ENCODE results near the gene CLEC19A. TPM values are rescaled to one million over a fixed set of nuclear protein-coding genes. Genes with fewer than 3 reads are reported as not detected.

CLEC19A gene
- total and polyA plus RNA-seq, 2 experiments from 2014 or later = not detected

DNA sequence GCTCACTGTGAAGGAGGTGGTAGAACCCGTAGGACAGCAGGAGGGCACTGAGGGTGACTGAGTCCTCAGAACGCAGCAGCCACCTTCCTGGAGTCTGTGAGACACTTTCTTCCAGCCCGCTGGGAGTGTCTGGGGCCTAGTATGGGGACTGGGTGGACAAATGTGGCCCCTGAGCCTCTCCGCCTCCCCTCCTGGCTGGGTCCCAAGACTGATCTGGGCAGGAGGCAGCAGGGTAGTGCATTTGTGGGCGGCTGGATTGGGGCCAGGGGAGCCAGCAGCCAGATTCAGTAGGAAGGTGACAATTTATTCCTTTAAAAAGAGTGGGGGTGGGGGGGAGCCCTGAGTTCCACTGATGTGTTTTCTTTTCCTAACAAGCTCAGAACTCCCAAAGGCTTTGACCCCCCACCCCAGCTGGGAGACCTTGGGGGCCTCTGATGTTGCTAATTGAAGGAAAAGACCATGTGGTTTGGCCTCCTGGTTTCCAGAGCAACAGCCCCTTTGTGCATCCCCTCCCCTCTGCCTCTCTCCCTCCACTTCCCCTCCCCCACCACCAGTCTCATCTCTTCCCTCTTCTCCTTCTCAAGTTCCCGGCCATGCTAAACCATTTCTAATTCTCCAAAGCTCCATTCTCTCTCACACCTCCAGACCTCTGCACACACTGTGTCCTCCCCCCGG is 4.4 kb downstream of the CLEC19A start (continued):
- TF ChIP-seq, protein P1, sequence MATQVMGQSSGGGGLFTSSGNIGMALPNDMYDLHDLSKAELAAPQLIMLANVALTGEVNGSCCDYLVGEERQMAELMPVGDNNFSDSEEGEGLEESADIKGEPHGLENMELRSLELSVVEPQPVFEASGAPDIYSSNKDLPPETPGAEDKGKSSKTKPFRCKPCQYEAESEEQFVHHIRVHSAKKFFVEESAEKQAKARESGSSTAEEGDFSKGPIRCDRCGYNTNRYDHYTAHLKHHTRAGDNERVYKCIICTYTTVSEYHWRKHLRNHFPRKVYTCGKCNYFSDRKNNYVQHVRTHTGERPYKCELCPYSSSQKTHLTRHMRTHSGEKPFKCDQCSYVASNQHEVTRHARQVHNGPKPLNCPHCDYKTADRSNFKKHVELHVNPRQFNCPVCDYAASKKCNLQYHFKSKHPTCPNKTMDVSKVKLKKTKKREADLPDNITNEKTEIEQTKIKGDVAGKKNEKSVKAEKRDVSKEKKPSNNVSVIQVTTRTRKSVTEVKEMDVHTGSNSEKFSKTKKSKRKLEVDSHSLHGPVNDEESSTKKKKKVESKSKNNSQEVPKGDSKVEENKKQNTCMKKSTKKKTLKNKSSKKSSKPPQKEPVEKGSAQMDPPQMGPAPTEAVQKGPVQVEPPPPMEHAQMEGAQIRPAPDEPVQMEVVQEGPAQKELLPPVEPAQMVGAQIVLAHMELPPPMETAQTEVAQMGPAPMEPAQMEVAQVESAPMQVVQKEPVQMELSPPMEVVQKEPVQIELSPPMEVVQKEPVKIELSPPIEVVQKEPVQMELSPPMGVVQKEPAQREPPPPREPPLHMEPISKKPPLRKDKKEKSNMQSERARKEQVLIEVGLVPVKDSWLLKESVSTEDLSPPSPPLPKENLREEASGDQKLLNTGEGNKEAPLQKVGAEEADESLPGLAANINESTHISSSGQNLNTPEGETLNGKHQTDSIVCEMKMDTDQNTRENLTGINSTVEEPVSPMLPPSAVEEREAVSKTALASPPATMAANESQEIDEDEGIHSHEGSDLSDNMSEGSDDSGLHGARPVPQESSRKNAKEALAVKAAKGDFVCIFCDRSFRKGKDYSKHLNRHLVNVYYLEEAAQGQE (IDR thresholded peaks at IDR 0.05; ENCODE audit: unreplicated experiment) = no peak

DNA sequence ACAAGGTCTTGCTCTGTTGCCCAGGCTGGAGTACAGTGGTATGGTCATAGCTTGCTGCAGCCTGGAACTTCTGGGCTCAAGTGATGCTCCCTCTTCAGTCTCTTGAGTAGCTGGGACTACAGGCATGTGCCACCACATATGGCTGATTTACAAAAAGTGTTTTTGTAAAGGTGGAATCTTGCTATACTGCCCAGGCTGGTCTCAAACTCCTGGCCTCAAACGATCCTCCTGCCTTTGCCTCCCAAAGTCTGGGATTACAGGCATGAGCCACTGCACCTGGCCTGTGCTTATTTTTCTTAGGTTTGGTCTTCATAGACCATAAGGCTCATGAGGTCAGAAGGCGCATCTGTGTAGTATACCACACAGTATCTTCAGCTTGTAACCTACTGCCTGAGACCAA is 5.3 kb downstream of the CLEC19A start:
- H2AFZ ChIP-seq = no peak overlapping the region
- H3K27me3 ChIP-seq (ENCODE audit: insufficient read depth) = no peaks in the 10 kb centered on the region
- 0 out of 2 replicates have a peak, but pooled peaks cover 4% of the 10 kb centered on the region for H3K9me2 ChIP-seq (ENCODE audit: insufficient read depth)
- 0 out of 3 replicates have a peak, but pooled peaks cover 2% of the 10 kb centered on the region for H3K36me3 Mint-ChIP-seq (ENCODE audit: low read depth)
- no peak for ATAC-seq
- H3K36me3 ChIP-seq (ENCODE audit: insufficient read depth) = no peaks in the 10 kb centered on the region
- peak overlapping the region; percentile 76; the same call in 1 of the 2 replicates for H3K27ac Mint-ChIP-seq
- peaks cover 53% of the 10 kb centered on the region for H3K4me1 ChIP-seq (ENCODE audit: insufficient read depth)
- H3K4me3 ChIP-seq = no peak overlapping the region
- no peak overlapping the region; the same call in 1 of the 2 replicates for H3K4me2 ChIP-seq
- H3K9me3 Mint-ChIP-seq = peaks cover 11% of the 10 kb centered on the region
- H3K4me1 Mint-ChIP-seq = peaks cover 50% of the 10 kb centered on the region
- H3K27me3 Mint-ChIP-seq (ENCODE audit: insufficient read depth, low read depth, poor library complexity) = peaks cover 4% of the 10 kb centered on the region
- H3K27ac ChIP-seq (ENCODE audit: low read depth) = no peak overlapping the region
- no peaks in the 10 kb centered on the region for H4K20me1 ChIP-seq (replicated peaks; ENCODE audit: insufficient read depth)
- no peak overlapping the region; the same call in 2 of the 3 replicates for H3K4me3 Mint-ChIP-seq
- H3K79me2 ChIP-seq (replicated peaks; ENCODE audit: insufficient read depth) = no peaks in the 10 kb centered on the region
- DNase-seq (ENCODE audit: low spot score) = no peak
- H3F3A ChIP-seq (replicated peaks; ENCODE audit: low read depth) = no peaks in the 10 kb centered on the region
- TF ChIP-seq, protein P2, sequence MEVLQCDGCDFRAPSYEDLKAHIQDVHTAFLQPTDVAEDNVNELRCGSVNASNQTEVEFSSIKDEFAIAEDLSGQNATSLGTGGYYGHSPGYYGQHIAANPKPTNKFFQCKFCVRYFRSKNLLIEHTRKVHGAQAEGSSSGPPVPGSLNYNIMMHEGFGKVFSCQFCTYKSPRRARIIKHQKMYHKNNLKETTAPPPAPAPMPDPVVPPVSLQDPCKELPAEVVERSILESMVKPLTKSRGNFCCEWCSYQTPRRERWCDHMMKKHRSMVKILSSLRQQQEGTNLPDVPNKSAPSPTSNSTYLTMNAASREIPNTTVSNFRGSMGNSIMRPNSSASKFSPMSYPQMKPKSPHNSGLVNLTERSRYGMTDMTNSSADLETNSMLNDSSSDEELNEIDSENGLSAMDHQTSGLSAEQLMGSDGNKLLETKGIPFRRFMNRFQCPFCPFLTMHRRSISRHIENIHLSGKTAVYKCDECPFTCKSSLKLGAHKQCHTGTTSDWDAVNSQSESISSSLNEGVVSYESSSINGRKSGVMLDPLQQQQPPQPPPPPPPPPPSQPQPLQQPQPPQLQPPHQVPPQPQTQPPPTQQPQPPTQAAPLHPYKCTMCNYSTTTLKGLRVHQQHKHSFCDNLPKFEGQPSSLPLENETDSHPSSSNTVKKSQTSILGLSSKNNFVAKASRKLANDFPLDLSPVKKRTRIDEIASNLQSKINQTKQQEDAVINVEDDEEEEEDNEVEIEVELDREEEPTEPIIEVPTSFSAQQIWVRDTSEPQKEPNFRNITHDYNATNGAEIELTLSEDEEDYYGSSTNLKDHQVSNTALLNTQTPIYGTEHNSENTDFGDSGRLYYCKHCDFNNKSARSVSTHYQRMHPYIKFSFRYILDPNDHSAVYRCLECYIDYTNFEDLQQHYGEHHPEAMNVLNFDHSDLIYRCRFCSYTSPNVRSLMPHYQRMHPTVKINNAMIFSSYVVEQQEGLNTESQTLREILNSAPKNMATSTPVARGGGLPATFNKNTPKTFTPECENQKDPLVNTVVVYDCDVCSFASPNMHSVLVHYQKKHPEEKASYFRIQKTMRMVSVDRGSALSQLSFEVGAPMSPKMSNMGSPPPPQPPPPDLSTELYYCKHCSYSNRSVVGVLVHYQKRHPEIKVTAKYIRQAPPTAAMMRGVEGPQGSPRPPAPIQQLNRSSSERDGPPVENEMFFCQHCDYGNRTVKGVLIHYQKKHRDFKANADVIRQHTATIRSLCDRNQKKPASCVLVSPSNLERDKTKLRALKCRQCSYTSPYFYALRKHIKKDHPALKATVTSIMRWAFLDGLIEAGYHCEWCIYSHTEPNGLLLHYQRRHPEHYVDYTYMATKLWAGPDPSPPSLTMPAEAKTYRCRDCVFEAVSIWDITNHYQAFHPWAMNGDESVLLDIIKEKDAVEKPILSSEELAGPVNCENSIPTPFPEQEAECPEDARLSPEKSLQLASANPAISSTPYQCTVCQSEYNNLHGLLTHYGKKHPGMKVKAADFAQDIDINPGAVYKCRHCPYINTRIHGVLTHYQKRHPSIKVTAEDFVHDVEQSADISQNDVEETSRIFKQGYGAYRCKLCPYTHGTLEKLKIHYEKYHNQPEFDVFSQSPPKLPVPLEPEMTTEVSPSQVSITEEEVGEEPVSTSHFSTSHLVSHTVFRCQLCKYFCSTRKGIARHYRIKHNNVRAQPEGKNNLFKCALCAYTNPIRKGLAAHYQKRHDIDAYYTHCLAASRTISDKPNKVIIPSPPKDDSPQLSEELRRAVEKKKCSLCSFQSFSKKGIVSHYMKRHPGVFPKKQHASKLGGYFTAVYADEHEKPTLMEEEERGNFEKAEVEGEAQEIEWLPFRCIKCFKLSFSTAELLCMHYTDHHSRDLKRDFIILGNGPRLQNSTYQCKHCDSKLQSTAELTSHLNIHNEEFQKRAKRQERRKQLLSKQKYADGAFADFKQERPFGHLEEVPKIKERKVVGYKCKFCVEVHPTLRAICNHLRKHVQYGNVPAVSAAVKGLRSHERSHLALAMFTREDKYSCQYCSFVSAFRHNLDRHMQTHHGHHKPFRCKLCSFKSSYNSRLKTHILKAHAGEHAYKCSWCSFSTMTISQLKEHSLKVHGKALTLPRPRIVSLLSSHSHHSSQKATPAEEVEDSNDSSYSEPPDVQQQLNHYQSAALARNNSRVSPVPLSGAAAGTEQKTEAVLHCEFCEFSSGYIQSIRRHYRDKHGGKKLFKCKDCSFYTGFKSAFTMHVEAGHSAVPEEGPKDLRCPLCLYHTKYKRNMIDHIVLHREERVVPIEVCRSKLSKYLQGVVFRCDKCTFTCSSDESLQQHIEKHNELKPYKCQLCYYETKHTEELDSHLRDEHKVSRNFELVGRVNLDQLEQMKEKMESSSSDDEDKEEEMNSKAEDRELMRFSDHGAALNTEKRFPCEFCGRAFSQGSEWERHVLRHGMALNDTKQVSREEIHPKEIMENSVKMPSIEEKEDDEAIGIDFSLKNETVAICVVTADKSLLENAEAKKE (CRISPR knock-in tag; IDR thresholded peaks at IDR 0.05) = no peak
- TF ChIP-seq STAT1 (IDR thresholded peaks at IDR 0.05; ENCODE audit: unreplicated experiment) = no peak
- TF ChIP-seq ZNF331 (CRISPR knock-in tag; IDR thresholded peaks at IDR 0.05; ENCODE audit: low read depth) = no peak
- no peak for TF ChIP-seq NANOG (IDR thresholded peaks at IDR 0.05; ENCODE audit: borderline replicate concordance)
- TF ChIP-seq JUNB (IDR thresholded peaks at IDR 0.05; ENCODE audit: unreplicated experiment) = no peak
- TF ChIP-seq, protein P1 (IDR thresholded peaks at IDR 0.05; ENCODE audit: unreplicated experiment) = no peak
- no peak for TF ChIP-seq ETS1 (IDR thresholded peaks at IDR 0.05)
- TF ChIP-seq POLR2AphosphoS5 (IDR thresholded peaks at IDR 0.05; ENCODE audit: low read depth) = no peak
- no peak for TF ChIP-seq EZH2phosphoT487 (IDR thresholded peaks at IDR 0.05; ENCODE audit: unreplicated experiment)
- no peak for TF ChIP-seq ZNF114 (CRISPR knock-in tag; IDR thresholded peaks at IDR 0.05)
